ENCODE results near the gene ZNF438. TPM values are rescaled to one million over a fixed set of nuclear protein-coding genes. Genes with fewer than 3 reads are reported as not detected.

ZNF438 gene
- total and polyA plus RNA-seq, 2 of the 4 experiments (the other 2 are of a cell fraction), result 1.8 to 2.9 TPM

DNA sequence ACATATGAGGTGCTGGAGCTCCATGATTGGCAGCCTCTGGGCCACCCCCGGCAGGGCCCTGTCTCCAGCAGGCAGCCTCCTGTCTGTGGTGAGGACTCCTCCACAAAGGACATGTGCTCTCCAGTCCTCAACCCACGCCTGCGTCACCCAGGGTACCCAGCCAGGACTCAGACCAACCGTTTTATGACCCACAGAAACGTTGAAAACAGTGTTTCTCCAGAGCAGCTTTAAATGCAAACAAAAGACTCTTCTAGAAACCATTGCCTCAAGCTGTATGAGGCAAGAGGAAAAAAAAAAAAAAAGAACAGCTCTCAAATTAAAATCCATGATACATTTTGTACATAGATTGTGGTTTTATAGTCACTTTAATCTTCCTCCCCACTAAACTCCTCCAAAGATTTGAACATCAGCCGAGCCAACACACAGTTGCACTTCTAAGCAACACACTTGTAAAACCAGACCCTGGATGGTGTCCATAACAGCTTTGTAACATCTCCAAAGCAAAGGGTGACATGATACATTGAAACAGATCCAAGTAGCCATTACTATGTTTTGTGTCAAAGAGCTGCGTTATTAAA lies 227.1 kb downstream of the ZNF438 start:
- Histone ChIP-seq H3K18ac (ENCODE audit: low read depth, low read length) (peak overlapping the region; percentile 72), H2BK15ac (ENCODE audit: low read depth, low read length) (no peak overlapping the region), H2BK5ac (ENCODE audit: low read depth, low read length, poor library complexity, severe bottlenecking) (no peak overlapping the region), H3K9ac (ENCODE audit: low read depth, low read length) (no peak overlapping the region), H2AK9ac (replicated peaks; ENCODE audit: low read depth, low read length, poor library complexity) (no peak overlapping the region), H2BK120ac (ENCODE audit: low read depth, low read length) (no peak overlapping the region), H4K5ac (ENCODE audit: low read depth, low read length) (0 out of 2 replicates have a peak overlapping the region, but pooled peaks have one; percentile 48), H3K4me1 (ENCODE audit: control insufficient read depth, insufficient read depth, low read length) (peaks cover 7% of the 10 kb centered on the region), H4K8ac (ENCODE audit: low read depth in 2 of 2, low read length in 2 of 2) (no peak overlapping the region), H2AFZ (replicated peaks; ENCODE audit: low read length, poor library complexity) (peak overlapping the region; percentile 19), H3K56ac (ENCODE audit: extremely low read depth, insufficient read depth, low read length) (no peak overlapping the region), H3K14ac (replicated peaks; ENCODE audit: low read depth, low read length) (no peak overlapping the region), H4K91ac (ENCODE audit: insufficient read depth, low read depth, low read length) (no peak overlapping the region), H3K9me3 (ENCODE audit: control insufficient read depth, insufficient read depth, low read length) (no peaks in the 10 kb centered on the region), H3K4me2 (ENCODE audit: low read depth, low read length) (no peak overlapping the region), H2BK20ac (ENCODE audit: low read depth, low read length) (no peak overlapping the region), H2AK5ac (ENCODE audit: low read depth, low read length) (no peak overlapping the region), H3K27me3 (ENCODE audit: control insufficient read depth, insufficient read depth, low read length) (no peaks in the 10 kb centered on the region), H3K27ac (ENCODE audit: insufficient read depth, low read length) (no peak overlapping the region), H3K36me3 (ENCODE audit: control insufficient read depth, insufficient read depth, low read length) (no peaks in the 10 kb centered on the region), H3K4me3 (ENCODE audit: insufficient read depth, low read depth, low read length) (no peak overlapping the region), H4K20me1 (ENCODE audit: insufficient read depth, low read length) (no peaks in the 10 kb centered on the region), H3K4ac (ENCODE audit: low read depth, low read length) (peak overlapping the region; percentile 37; the same call in 1 of the 2 replicates), H3K79me1 (ENCODE audit: low read depth in 1 of 2, low read length in 2 of 2) (no peaks in the 10 kb centered on the region), H3K9me1 (ENCODE audit: insufficient read depth, low read length) (no peaks in the 10 kb centered on the region), H3K23ac (ENCODE audit: low read depth, low read length) (no peak overlapping the region)
- intact Hi-C loops (cut with micrococcal nuclease), result no loop called here
- ATAC-seq (ENCODE audit: low read depth) (no peak), DNase-seq (no peak)
- in situ Hi-C loops (cut with MboI; ENCODE audit: low sequenced_read_pairs), result no loop called here
- POLR2A ChIA-PET (ENCODE audit: unreplicated experiment), result interaction anchor here (0.6 kb wide), 1 partner anchor 20 kb away, joined by 5 read pairs; no protein-coding TSS in a partner anchor
- TF ChIP-seq ELK1 (IDR thresholded peaks at IDR 0.05; ENCODE audit: borderline replicate concordance, low read depth, low read length) (no peak), RAD21 (IDR thresholded peaks at IDR 0.05; ENCODE audit: low read length) (no peak), FOS (IDR thresholded peaks at IDR 0.05; ENCODE audit: low read depth, low read length) (no peak), CHD1 (IDR thresholded peaks at IDR 0.05; ENCODE audit: low read depth, low read length) (no peak), CEBPB (IDR thresholded peaks at IDR 0.05; ENCODE audit: low read depth, low read length) (no peak)
- WGBS, 2 experiments (ENCODE audit: extremely low coverage in 2 of 2, insufficient read length in 1 of 2), result 43% methylated on average over 1 of the region's 7 CpGs; no CpG with 5 or more reads in 1 of the 2 experiments
- dilution Hi-C loops (cut with HindIII; ENCODE audit: low sequenced_read_pairs, unreplicated experiment), result no loop called here
- CTCF ChIA-PET, result interaction anchor here (0.6 kb wide), 1 partner anchor 333 kb away, joined by 3 read pairs; no protein-coding TSS in a partner anchor
- BruUV-seq (replicated peaks), result no TSS peak
